Right renal cortex interstitium (tissue), 3 donors: ENCODE data around the gene MGAT1. TPM values are rescaled to one million over a fixed set of nuclear protein-coding genes. Genes with fewer than 3 reads are reported as not detected.
"Not testable (repeated sequence)": the region's sequence is repeated elsewhere in the genome, so short reads cannot be mapped to it uniquely, and the experiment has no call there.

Experiments
- DNase-seq, 3 donors: peaks; one replicate each; pipeline ENCODE4 v3.0.0-alpha.2; 2013; ENCODE audit warnings: low read depth in 3 of 3, low spot score in 2 of 3
- polyA plus RNA-seq, 3 donors: library from polyadenylated mRNA; unstranded; fragments of 120-200 nt; gene quantifications; one replicate each; pipeline ENCODE4 v1.2.1, GENCODE V29; 2013; ENCODE audit not compliant: insufficient read length in 3 of 3

MGAT1 gene
- polyA plus RNA-seq, 3 donors, result 67.0 to 73.1 (median 72.7) TPM

- no peak for DNase-seq
Observed at GRCh38 chr5:180786531-180787398, 15.8 kb downstream of the MGAT1 start.

GRCh38 chr5:180785794-180786221, 16.8 kb downstream of the MGAT1 start:
- DNase-seq, result no peak

GRCh38 chr5:180785121-180785781, 17.4 kb downstream of the MGAT1 start:
- DNase-seq, result no peak

GRCh38 chr5:180784497-180785097, 18.0 kb downstream of the MGAT1 start:
- peak in 1 of 3 donors; percentile 58 for DNase-seq

- DNase-seq, result no peak
Observed at GRCh38 chr5:180783340-180784052, 19.1 kb downstream of the MGAT1 start.

GRCh38 chr5:180782748-180783147, 19.9 kb downstream of the MGAT1 start:
- DNase-seq, result no peak

GRCh38 chr5:180781900-180782326, 20.7 kb downstream of the MGAT1 start:
- DNase-seq, result not testable (repeated sequence)

- DNase-seq, result no peak
Observed at GRCh38 chr5:180779985-180780610, 22.5 kb downstream of the MGAT1 start.

GRCh38 chr5:180777475-180777874, 25.1 kb downstream of the MGAT1 start:
- no peak for DNase-seq

GRCh38 chr5:180776376-180776775, 26.2 kb downstream of the MGAT1 start:
- no peak for DNase-seq

- DNase-seq, result no peak
Observed at GRCh38 chr5:180775624-180776023, 27.0 kb downstream of the MGAT1 start.

GRCh38 chr5:180771839-180772238, 30.8 kb downstream of the MGAT1 start:
- DNase-seq, result no peak

GRCh38 chr5:180769821-180770220, 32.8 kb downstream of the MGAT1 start:
- DNase-seq, result no peak

- DNase-seq, result no peak
Observed at GRCh38 chr5:180755601-180756000, 47.0 kb downstream of the MGAT1 start.

GRCh38 chr5:180744253-180744652, 58.4 kb downstream of the MGAT1 start:
- no peak for DNase-seq

- no peak for DNase-seq
Observed at GRCh38 chr5:180742727-180743126, 59.9 kb downstream of the MGAT1 start.

GRCh38 chr5:180740953-180741352, 61.7 kb downstream of the MGAT1 start:
- not testable (repeated sequence) for DNase-seq

- no peak for DNase-seq
Observed at GRCh38 chr5:180739958-180740357, 62.6 kb downstream of the MGAT1 start, which contains the start of gene OR2Y1. TSS of gene OR2Y1 (minus strand) at chr5:180740058. CDS start at chr5:180740058, 0 bp downstream.

- DNase-seq, result no peak
Observed at GRCh38 chr5:180739271-180739670, 63.3 kb downstream of the MGAT1 start.

- DNase-seq, result no peak
Observed at GRCh38 chr5:180736536-180736935, 66.1 kb downstream of the MGAT1 start.
